SKM-1 (cell line): ENCODE measurements around the gene MYDGF.

ENCODE experiments used
- DNase-seq: peaks from one replicate; lab custom pipeline; 2025; ENCODE audit not compliant: unreplicated experiment; lab: John Stamatoyannopoulos, UW

The MYDGF gene

GRCh38 chr19:4676955-4677731 is 7.0 kb upstream of the MYDGF start:
- DNase-seq = no peak

- DNase-seq = no peak
Observed at GRCh38 chr19:4675346-4675745, 5.2 kb upstream of the MYDGF start.

- DNase-seq = no peak
Observed at GRCh38 chr19:4673726-4674125, 3.6 kb upstream of the MYDGF start.

GRCh38 chr19:4673216-4673615 is 3.1 kb upstream of the MYDGF start:
- DNase-seq = no peak

- no peak for DNase-seq
Observed at GRCh38 chr19:4671185-4671851, 1.2 kb upstream of the MYDGF start.

GRCh38 chr19:4664642-4665041 is 5.5 kb downstream of the MYDGF start:
- no peak for DNase-seq

- DNase-seq = no peak
Observed at GRCh38 chr19:4662812-4663211, 7.3 kb downstream of the MYDGF start.

GRCh38 chr19:4662020-4662695 is 8.0 kb downstream of the MYDGF start:
- no peak for DNase-seq

- DNase-seq = no peak
Observed at GRCh38 chr19:4660993-4661392, 9.1 kb downstream of the MYDGF start.

GRCh38 chr19:4660181-4660791 is 9.9 kb downstream of the MYDGF start:
- no peak for DNase-seq

GRCh38 chr19:4657835-4658234 is 12.3 kb downstream of the MYDGF start:
- no peak for DNase-seq

GRCh38 chr19:4657262-4657661 is 12.9 kb downstream of the MYDGF start:
- DNase-seq = no peak

- DNase-seq = no peak
Observed at GRCh38 chr19:4656102-4656501, 14.0 kb downstream of the MYDGF start.

GRCh38 chr19:4654437-4655361 is 15.4 kb downstream of the MYDGF start:
- DNase-seq = no peak

GRCh38 chr19:4653793-4654436 is 16.2 kb downstream of the MYDGF start:
- no peak for DNase-seq

GRCh38 chr19:4652075-4652474 is 18.1 kb downstream of the MYDGF start:
- DNase-seq = no peak

GRCh38 chr19:4650159-4650558 is 20.0 kb downstream of the MYDGF start:
- DNase-seq = no peak

- no peak for DNase-seq
Observed at GRCh38 chr19:4649392-4650047, 20.6 kb downstream of the MYDGF start.
